Progenitor cell of endocrine pancreas (in vitro differentiated cells): ENCODE measurements around the gene ITPR2. TPM values are rescaled to one million over a fixed set of nuclear protein-coding genes. Genes with fewer than 3 reads are reported as not detected.
"Not testable (repeated sequence)": the region's sequence is repeated elsewhere in the genome, so short reads cannot be mapped to it uniquely, and the experiment has no call there.

Source experiments
- DNase-seq: peaks from one replicate; pipeline ENCODE4 v3.0.0; 2021; ENCODE audit warnings: low spot score; ENCODE audit not compliant: unreplicated experiment
- H3K27ac Mint-ChIP-seq: 2 replicates; pipeline ENCODE4 v1.8.0; 2021; ENCODE audit warnings: mild to moderate bottlenecking, moderate library complexity, mixed read lengths
- H3K27me3 Mint-ChIP-seq: 2 replicates; pipeline ENCODE4 v1.8.0; 2021; ENCODE audit warnings: mixed read lengths
- H3K36me3 Mint-ChIP-seq: 2 replicates; pipeline ENCODE4 v1.8.0; 2022; ENCODE audit warnings: mixed read lengths; ENCODE audit not compliant: insufficient read depth
- H3K4me1 Mint-ChIP-seq: 2 replicates; pipeline ENCODE4 v1.8.0; 2021; ENCODE audit warnings: low read depth, mixed read lengths
- H3K4me3 Mint-ChIP-seq: 2 replicates; pipeline ENCODE4 v1.8.0; 2021; ENCODE audit warnings: low read depth, mild to moderate bottlenecking, moderate library complexity, mixed read lengths
- H3K9me3 Mint-ChIP-seq: 2 replicates; pipeline ENCODE4 v1.8.0; 2021; ENCODE audit warnings: low read depth, mixed read lengths
- total RNA-seq: library from RNA; stranded (reverse); gene quantifications from 2 replicates; pipeline ENCODE4 v1.2.1, GENCODE V29; 2021
- TF ChIP-seq, protein P1 (sequence below): fragments of 200-600 bp; sonication (generic); IDR thresholded peaks from one replicate; pipeline ENCODE4 v1.5.0; 2021; ENCODE audit warnings: antibody characterized with exemption, mild to moderate bottlenecking; ENCODE audit not compliant: unreplicated experiment

Gene ITPR2
- total RNA-seq, 1 donor from 2014 or later, result 72.4 TPM

DNA sequence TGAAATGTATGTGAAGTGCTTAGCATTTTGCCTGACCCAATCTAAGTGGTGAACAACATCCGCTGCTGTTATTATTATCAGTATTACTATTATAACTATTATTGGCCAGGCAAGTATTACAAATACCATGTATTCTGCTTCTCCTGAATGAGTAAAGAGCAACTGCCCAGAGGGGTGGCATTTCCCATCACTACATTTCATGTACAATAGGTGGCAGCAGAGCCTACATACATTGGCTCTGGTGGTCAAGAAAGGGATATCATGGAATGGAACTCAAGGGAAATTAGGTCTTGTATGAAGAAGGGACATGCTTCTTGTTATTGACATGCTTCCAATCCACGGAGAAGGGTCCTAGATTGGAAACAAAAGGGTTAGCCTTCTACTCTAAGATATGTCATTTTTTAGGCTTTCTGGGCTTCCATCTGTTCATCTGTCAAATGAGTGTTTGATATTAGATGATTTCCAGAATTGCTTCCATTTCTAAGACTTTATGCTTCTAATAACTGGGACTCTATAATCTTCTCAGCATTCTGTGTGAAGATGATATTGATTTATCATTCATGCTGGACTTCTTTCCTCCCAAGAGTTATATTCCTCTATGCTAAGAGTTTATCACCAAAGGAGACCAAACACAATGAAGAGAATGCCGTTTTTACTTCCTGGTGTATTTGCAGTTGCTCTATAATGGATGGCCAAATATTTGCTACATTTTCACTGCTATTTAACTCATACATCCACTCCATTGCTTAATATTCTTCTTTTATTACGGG lies 398.5 kb downstream of the ITPR2 start:
- Mint-ChIP-seq H3K9me3 (no peaks in the 10 kb centered on the region), H3K36me3 (no peaks in the 10 kb centered on the region), H3K4me3 (no peak overlapping the region), H3K4me1 (peaks cover 8% of the 10 kb centered on the region), H3K27me3 (no peaks in the 10 kb centered on the region), H3K27ac (no peak overlapping the region)
- TF ChIP-seq, protein P1, sequence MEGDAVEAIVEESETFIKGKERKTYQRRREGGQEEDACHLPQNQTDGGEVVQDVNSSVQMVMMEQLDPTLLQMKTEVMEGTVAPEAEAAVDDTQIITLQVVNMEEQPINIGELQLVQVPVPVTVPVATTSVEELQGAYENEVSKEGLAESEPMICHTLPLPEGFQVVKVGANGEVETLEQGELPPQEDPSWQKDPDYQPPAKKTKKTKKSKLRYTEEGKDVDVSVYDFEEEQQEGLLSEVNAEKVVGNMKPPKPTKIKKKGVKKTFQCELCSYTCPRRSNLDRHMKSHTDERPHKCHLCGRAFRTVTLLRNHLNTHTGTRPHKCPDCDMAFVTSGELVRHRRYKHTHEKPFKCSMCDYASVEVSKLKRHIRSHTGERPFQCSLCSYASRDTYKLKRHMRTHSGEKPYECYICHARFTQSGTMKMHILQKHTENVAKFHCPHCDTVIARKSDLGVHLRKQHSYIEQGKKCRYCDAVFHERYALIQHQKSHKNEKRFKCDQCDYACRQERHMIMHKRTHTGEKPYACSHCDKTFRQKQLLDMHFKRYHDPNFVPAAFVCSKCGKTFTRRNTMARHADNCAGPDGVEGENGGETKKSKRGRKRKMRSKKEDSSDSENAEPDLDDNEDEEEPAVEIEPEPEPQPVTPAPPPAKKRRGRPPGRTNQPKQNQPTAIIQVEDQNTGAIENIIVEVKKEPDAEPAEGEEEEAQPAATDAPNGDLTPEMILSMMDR, result peak; percentile 88
- DNase-seq, result no peak

DNA sequence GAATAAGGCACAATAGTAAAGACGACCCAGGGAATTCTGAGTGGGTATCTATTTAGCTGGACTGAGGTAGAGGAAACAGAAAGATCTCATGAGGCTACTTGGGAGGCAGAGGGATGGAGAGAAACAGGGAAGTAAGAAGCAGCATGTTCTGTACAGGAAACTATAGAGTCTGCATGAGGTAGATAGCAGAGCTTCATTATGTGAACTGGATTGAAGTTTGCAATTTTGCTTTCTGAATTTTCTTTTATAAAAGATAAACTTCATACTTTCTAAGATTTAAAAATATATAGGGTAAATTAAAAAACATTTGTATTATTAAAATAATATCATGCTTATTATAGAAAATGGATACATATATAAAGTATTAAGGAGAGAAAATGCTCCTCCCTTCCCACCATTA lies 399.3 kb downstream of the ITPR2 start:
- H3K27ac Mint-ChIP-seq, H3K4me3 Mint-ChIP-seq, H3K27me3 Mint-ChIP-seq, H3K36me3 Mint-ChIP-seq, H3K9me3 Mint-ChIP-seq, DNase-seq: not testable (repeated sequence)
- peaks cover 13% of the 10 kb centered on the region for H3K4me1 Mint-ChIP-seq

DNA sequence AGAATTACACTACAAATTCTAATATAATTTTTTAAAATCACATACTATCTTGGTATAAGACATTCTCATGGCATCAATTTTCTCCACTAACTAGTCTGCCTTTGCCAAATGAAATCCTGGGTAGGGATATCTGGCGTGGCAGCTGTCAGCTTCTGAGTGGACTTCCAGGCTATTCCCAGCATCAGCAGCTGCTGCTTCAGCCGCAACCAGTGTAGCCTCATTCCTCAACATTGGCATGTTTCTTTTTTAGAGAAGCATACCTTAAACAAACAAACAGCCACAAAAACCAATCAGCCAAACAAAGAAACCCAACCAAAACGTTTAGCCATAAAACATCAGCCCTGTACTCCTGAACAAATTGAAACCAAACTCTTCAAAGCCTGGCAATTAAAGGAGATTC lies 401.8 kb downstream of the ITPR2 start:
- H3K9me3 Mint-ChIP-seq, result no peaks in the 10 kb centered on the region
- TF ChIP-seq, protein P1, result no peak
- H3K27ac Mint-ChIP-seq, result no peak overlapping the region
- peaks cover 13% of the 10 kb centered on the region for H3K4me1 Mint-ChIP-seq
- no peaks in the 10 kb centered on the region for H3K27me3 Mint-ChIP-seq
- no peaks in the 10 kb centered on the region for H3K36me3 Mint-ChIP-seq
- no peak overlapping the region for H3K4me3 Mint-ChIP-seq
- no peak for DNase-seq

DNA sequence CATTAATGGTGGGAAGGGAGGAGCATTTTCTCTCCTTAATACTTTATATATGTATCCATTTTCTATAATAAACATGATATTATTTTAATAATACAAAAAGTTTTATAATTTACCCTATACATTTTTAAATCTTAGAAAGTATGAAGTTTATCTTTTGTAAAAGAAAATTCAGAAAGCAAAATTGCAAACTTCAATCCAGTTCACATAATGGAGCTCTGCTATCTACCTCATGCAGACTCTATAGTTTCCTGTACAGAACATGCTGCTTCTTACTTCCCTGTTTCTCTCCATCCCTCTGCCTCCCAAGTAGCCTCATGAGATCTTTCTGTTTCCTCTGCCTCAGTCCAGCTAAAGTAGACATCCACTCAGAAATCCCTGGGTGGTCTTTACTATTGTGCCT lies 402.4 kb downstream of the ITPR2 start:
- H3K4me3 Mint-ChIP-seq, H3K27ac Mint-ChIP-seq, H3K36me3 Mint-ChIP-seq, H3K27me3 Mint-ChIP-seq, DNase-seq, H3K9me3 Mint-ChIP-seq: not testable (repeated sequence)
- peaks cover 13% of the 10 kb centered on the region for H3K4me1 Mint-ChIP-seq

DNA sequence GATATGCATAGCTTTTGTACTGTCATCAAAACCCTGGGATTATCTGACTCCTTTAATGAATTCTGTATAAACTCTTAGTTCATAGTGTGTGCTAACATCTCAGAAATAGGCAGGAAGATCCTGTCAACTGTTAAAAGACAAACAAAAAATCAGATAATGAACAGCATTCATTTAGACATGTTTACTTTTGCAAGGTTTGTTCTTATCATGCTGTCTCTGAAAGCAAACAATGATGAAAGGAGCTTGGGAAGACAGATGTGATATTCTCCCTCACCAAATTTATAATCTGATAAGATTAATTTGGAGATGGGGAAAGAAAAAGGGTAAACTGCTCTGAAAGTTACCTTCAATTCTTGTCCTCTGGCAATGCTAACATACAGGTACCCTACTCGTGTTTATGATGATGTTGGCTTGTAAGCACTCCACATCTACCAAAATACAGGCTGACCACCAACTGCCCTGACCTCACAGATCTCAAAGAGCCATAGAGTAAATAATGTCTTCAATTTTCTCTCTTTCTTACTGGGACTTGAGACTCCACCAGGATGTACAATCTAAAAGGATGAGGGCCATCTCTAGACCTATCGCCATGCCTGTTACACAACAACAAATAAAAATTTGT lies 403.8 kb downstream of the ITPR2 start:
- H3K36me3 Mint-ChIP-seq, result peaks cover 4% of the 10 kb centered on the region
- no peak for DNase-seq
- no peak overlapping the region for H3K4me3 Mint-ChIP-seq
- H3K27ac Mint-ChIP-seq, result no peak overlapping the region
- peaks cover 5% of the 10 kb centered on the region for H3K4me1 Mint-ChIP-seq
- no peaks in the 10 kb centered on the region for H3K9me3 Mint-ChIP-seq
- H3K27me3 Mint-ChIP-seq, result no peaks in the 10 kb centered on the region
- TF ChIP-seq, protein P1, result no peak

DNA sequence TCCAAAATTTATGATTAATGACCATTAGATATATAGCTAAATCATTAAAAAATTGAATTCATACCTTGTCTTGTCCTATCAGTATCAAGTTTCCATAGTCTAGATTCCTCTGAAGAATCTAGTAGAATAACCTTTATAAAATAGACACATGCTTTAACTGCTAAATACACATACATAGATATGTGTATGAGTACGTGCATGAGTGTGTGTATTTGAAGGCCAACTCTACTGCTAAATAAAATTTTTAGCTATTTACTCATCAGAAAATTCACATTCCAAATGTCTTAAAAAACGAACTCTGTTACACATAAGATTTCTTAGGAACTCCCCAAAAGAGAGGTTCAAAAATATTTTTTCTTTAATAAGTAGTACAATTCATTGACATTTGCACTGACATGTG lies 404.6 kb downstream of the ITPR2 start:
- Mint-ChIP-seq H3K9me3 (no peaks in the 10 kb centered on the region), H3K4me1 (peaks cover 5% of the 10 kb centered on the region), H3K27ac (no peak overlapping the region), H3K27me3 (no peaks in the 10 kb centered on the region), H3K36me3 (peaks cover 4% of the 10 kb centered on the region), H3K4me3 (no peak overlapping the region)
- TF ChIP-seq, protein P1, result no peak
- DNase-seq, result no peak
